Measurements from ENCODE around the gene SPDYE4.

DNA sequence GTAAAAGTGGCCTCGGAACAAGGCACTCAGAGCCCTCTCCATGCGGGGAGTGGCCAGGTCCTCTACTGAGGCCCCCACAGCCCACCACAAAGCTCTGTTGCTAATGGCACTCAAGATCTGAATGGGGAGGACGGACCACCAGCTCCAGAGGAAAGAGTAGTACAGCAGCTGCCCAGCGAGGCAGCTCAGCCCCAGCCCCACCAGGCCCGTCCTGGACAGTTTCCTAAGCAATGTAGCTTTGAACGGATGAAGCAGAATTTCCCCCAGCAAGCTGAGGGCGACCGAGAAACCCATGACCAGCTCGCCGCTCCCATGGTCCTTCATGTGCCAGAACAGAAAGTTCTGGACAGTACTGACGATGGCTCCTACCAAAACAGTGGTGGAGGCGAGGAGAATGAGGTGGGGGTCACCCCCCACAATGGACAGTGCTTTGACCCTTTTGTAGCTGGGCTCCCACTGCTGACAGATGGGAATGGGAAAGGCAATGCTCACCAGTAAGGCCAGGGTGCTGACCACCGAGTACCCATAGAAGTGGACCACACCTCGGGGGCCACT is 39.4 kb upstream of the SPDYE4 start:
- TF ChIP-seq ZFP30 (CRISPR knock-in tag; IDR thresholded peaks at IDR 0.05) (no peak), ARNTL (CRISPR knock-in tag; IDR thresholded peaks at IDR 0.05; ENCODE audit: borderline replicate concordance, low read depth) (no peak), GLIS3 (CRISPR knock-in tag; IDR thresholded peaks at IDR 0.05) (no peak), ISL1 (CRISPR knock-in tag; IDR thresholded peaks at IDR 0.05) (no peak), ZNF70 (CRISPR knock-in tag; IDR thresholded peaks at IDR 0.05) (no peak), PPARA (CRISPR knock-in tag; IDR thresholded peaks at IDR 0.05; ENCODE audit: borderline replicate concordance) (no peak), PATZ1 (CRISPR knock-in tag; IDR thresholded peaks at IDR 0.05; ENCODE audit: borderline replicate concordance) (no peak), ZFP3 (CRISPR knock-in tag; IDR thresholded peaks at IDR 0.05) (no peak), OSR1 (CRISPR knock-in tag; IDR thresholded peaks at IDR 0.05) (no peak), SNAI2 (CRISPR knock-in tag; IDR thresholded peaks at IDR 0.05) (no peak)
- TF ChIP-seq, protein P1, sequence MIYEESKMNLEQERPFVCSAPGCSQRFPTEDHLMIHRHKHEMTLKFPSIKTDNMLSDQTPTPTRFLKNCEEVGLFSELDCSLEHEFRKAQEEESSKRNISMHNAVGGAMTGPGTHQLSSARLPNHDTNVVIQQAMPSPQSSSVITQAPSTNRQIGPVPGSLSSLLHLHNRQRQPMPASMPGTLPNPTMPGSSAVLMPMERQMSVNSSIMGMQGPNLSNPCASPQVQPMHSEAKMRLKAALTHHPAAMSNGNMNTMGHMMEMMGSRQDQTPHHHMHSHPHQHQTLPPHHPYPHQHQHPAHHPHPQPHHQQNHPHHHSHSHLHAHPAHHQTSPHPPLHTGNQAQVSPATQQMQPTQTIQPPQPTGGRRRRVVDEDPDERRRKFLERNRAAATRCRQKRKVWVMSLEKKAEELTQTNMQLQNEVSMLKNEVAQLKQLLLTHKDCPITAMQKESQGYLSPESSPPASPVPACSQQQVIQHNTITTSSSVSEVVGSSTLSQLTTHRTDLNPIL (CRISPR knock-in tag; IDR thresholded peaks at IDR 0.05; ENCODE audit: low read depth), result no peak

All from SK-N-SH treated with all-trans-retinoic acid at 6 μM for 48 hours (cell line).